Neural cell (in vitro differentiated cells): ENCODE data around the gene MYCL. TPM values are rescaled to one million over a fixed set of nuclear protein-coding genes. Genes with fewer than 3 reads are reported as not detected.

Experiments
- H2AFZ ChIP-seq: fragments of 200-600, 300-800 bp; sonication (generic), shearing (Covaris generic); 2 replicates; pipeline ENCODE4 v1.6.0; 2014; ENCODE audit warnings: low read depth, mild to moderate bottlenecking, antibody characterized with exemption, low read length, moderate library complexity
- H3F3A ChIP-seq: fragments of 200-600 bp; shearing (Covaris generic); 2 replicates; pipeline ENCODE4 v1.6.1; 2016; ENCODE audit warnings: mild to moderate bottlenecking, moderate library complexity, mixed read lengths, antibody characterized with exemption, low read length; ENCODE audit not compliant: insufficient read depth, poor library complexity, severe bottlenecking
- H3K27ac ChIP-seq: fragments of 200-600, 300-800 bp; sonication (generic), shearing (Covaris generic); 2 replicates; pipeline ENCODE4 v1.5.1; 2014; ENCODE audit warnings: mild to moderate bottlenecking, low read length, moderate library complexity
- H3K27me3 ChIP-seq: fragments of 300-800, 200-600 bp; sonication (generic), shearing (Covaris generic); 2 replicates; pipeline ENCODE4 v1.6.0; 2014; ENCODE audit warnings: mild to moderate bottlenecking, low read depth, low read length, moderate library complexity; ENCODE audit not compliant: insufficient read depth
- H3K36me3 ChIP-seq: fragments of 300-800, 200-600 bp; sonication (generic), shearing (Covaris generic); 2 replicates; pipeline ENCODE4 v1.5.1; 2014; ENCODE audit warnings: mild to moderate bottlenecking, antibody characterized with exemption, low read length, moderate library complexity; ENCODE audit not compliant: insufficient read depth
- H3K4me2 ChIP-seq: fragments of 300-800, 200-600 bp; sonication (generic), shearing (Covaris generic); 2 replicates; pipeline ENCODE4 v1.6.0; 2014; ENCODE audit warnings: mild to moderate bottlenecking, low read length
- H3K4me3 ChIP-seq: fragments of 300-800, 200-600 bp; sonication (generic), shearing (Covaris generic); 2 replicates; pipeline ENCODE4 v1.5.1; 2014; ENCODE audit warnings: mild to moderate bottlenecking, low read length, moderate library complexity
- H3K79me2 ChIP-seq: fragments of 200-600 bp; shearing (Covaris generic); replicated peaks from 2 replicates; pipeline ENCODE4 v1.6.0; 2014; ENCODE audit warnings: mild to moderate bottlenecking, low read length, moderate library complexity; ENCODE audit not compliant: insufficient read depth
- H3K9ac ChIP-seq: fragments of 300-800, 200-600 bp; sonication (generic), shearing (Covaris generic); 2 replicates; pipeline ENCODE4 v1.6.1; 2016; ENCODE audit warnings: mild to moderate bottlenecking, low read length, mixed read lengths
- H3K9me2 ChIP-seq: fragments of 200-600 bp; shearing (Covaris generic); 2 replicates; pipeline ENCODE4 v1.6.1; 2016; ENCODE audit warnings: mild to moderate bottlenecking, low read length, mixed read lengths; ENCODE audit not compliant: insufficient read depth
- H3K9me3 ChIP-seq: fragments of 200-600, 300-800 bp; sonication (generic), shearing (Covaris generic); 2 replicates; pipeline ENCODE4 v1.6.1; 2016; ENCODE audit warnings: mild to moderate bottlenecking, mixed run types, low read length, moderate library complexity, mixed read lengths
- H4K20me1 ChIP-seq: fragments of 200-600 bp; shearing (Covaris generic); 2 replicates; pipeline ENCODE4 v1.6.1; 2016; ENCODE audit warnings: mild to moderate bottlenecking, mixed run types; ENCODE audit not compliant: insufficient read depth
- CTCF ChIP-seq: fragments of 450-650 bp; IDR thresholded peaks from 2 replicates; pipeline ENCODE4 v1.5.1; 2014; ENCODE audit warnings: antibody characterized with exemption, mild to moderate bottlenecking, moderate library complexity; ENCODE audit not compliant: poor library complexity, severe bottlenecking
- EP300 ChIP-seq: fragments of 450-650 bp; conservative IDR thresholded peaks from 2 replicates; pipeline ENCODE4 v1.6.1; 2014; ENCODE audit warnings: antibody characterized with exemption, mild to moderate bottlenecking, moderate library complexity; ENCODE audit not compliant: poor library complexity, severe bottlenecking
- EZH2 ChIP-seq: fragments of 200-600, 300-800 bp; shearing (Covaris generic), sonication (generic); IDR thresholded peaks from 2 replicates; pipeline ENCODE4 v1.6.1; 2014; ENCODE audit warnings: antibody characterized with exemption, low read length, borderline replicate concordance, mild to moderate bottlenecking; ENCODE audit not compliant: insufficient read depth, poor library complexity, severe bottlenecking
- MXI1 ChIP-seq: fragments of 450-650 bp; conservative IDR thresholded peaks from 2 replicates; pipeline ENCODE4 v1.6.1; 2014; ENCODE audit warnings: antibody characterized with exemption, mild to moderate bottlenecking; ENCODE audit not compliant: poor library complexity, severe bottlenecking
- POLR2AphosphoS5 ChIP-seq: IDR thresholded peaks from 2 replicates; pipeline ENCODE4 v1.6.1; 2012
- RAD21 ChIP-seq: fragments of 450-650 bp; conservative IDR thresholded peaks from 2 replicates; pipeline ENCODE4 v1.6.1; 2014; ENCODE audit warnings: antibody characterized with exemption, mild to moderate bottlenecking, moderate library complexity
- SMC3 ChIP-seq: fragments of 450-650 bp; conservative IDR thresholded peaks from 2 replicates; pipeline ENCODE4 v1.6.1; 2014; ENCODE audit warnings: antibody characterized with exemption, mild to moderate bottlenecking, moderate library complexity; ENCODE audit not compliant: poor library complexity
- TAF1 ChIP-seq: IDR thresholded peaks from 2 replicates; pipeline ENCODE4 v1.6.1; 2012; ENCODE audit warnings: low read depth
- polyA plus RNA-seq: library from polyadenylated mRNA; depleted of rRNA; stranded (reverse); fragments of >200 nt; gene quantifications from 2 replicates; pipeline ENCODE4 v1.2.3, GENCODE V29; 2014
- TF ChIP-seq, protein P1 (sequence below): IDR thresholded peaks from 2 replicates; pipeline ENCODE4 v1.6.1; 2012; ENCODE audit warnings: borderline replicate concordance

The MYCL gene
- polyA plus RNA-seq, 1 donor from 2014 or later = 35.2 TPM

DNA sequence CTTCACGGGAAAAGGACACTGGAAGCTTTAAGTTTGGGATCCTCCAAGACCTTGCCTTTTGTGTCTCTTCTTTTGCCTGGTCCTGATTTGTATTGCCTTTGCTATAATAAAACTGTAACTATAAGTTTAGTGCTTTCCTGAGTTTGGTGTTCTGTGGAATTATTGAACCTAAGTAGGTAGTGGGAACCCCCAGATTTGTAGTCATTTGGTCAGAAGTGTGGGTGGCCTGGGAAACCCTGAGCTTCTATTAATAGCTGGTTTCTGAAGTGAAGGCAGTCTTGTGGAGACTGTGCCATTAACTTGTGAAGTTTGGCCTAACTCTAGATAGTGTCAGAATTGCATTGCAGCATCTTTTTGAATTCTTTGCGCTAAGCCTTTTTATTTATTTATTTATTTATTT lies 6.8 kb upstream of the MYCL start:
- Histone ChIP-seq H3K9me2 (no peaks in the 10 kb centered on the region), H3K27me3 (no peaks in the 10 kb centered on the region), H3K9ac (no peak overlapping the region), H3K36me3 (no peaks in the 10 kb centered on the region), H3K4me3 (no peak overlapping the region), H3K9me3 (no peaks in the 10 kb centered on the region), H3K79me2 (no peaks in the 10 kb centered on the region), H3K27ac (no peak overlapping the region), H4K20me1 (no peaks in the 10 kb centered on the region), H3F3A (no peaks in the 10 kb centered on the region), H2AFZ (no peak overlapping the region), H3K4me2 (no peak overlapping the region)
- no peak for TF ChIP-seq TAF1
- TF ChIP-seq, protein P1, sequence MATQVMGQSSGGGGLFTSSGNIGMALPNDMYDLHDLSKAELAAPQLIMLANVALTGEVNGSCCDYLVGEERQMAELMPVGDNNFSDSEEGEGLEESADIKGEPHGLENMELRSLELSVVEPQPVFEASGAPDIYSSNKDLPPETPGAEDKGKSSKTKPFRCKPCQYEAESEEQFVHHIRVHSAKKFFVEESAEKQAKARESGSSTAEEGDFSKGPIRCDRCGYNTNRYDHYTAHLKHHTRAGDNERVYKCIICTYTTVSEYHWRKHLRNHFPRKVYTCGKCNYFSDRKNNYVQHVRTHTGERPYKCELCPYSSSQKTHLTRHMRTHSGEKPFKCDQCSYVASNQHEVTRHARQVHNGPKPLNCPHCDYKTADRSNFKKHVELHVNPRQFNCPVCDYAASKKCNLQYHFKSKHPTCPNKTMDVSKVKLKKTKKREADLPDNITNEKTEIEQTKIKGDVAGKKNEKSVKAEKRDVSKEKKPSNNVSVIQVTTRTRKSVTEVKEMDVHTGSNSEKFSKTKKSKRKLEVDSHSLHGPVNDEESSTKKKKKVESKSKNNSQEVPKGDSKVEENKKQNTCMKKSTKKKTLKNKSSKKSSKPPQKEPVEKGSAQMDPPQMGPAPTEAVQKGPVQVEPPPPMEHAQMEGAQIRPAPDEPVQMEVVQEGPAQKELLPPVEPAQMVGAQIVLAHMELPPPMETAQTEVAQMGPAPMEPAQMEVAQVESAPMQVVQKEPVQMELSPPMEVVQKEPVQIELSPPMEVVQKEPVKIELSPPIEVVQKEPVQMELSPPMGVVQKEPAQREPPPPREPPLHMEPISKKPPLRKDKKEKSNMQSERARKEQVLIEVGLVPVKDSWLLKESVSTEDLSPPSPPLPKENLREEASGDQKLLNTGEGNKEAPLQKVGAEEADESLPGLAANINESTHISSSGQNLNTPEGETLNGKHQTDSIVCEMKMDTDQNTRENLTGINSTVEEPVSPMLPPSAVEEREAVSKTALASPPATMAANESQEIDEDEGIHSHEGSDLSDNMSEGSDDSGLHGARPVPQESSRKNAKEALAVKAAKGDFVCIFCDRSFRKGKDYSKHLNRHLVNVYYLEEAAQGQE = no peak
- no peak for TF ChIP-seq MXI1
- TF ChIP-seq POLR2AphosphoS5 = no peak
- no peak for TF ChIP-seq EP300
- no peak for TF ChIP-seq CTCF
- TF ChIP-seq EZH2 = no peak
- TF ChIP-seq RAD21 = no peak
- no peak for TF ChIP-seq SMC3

DNA sequence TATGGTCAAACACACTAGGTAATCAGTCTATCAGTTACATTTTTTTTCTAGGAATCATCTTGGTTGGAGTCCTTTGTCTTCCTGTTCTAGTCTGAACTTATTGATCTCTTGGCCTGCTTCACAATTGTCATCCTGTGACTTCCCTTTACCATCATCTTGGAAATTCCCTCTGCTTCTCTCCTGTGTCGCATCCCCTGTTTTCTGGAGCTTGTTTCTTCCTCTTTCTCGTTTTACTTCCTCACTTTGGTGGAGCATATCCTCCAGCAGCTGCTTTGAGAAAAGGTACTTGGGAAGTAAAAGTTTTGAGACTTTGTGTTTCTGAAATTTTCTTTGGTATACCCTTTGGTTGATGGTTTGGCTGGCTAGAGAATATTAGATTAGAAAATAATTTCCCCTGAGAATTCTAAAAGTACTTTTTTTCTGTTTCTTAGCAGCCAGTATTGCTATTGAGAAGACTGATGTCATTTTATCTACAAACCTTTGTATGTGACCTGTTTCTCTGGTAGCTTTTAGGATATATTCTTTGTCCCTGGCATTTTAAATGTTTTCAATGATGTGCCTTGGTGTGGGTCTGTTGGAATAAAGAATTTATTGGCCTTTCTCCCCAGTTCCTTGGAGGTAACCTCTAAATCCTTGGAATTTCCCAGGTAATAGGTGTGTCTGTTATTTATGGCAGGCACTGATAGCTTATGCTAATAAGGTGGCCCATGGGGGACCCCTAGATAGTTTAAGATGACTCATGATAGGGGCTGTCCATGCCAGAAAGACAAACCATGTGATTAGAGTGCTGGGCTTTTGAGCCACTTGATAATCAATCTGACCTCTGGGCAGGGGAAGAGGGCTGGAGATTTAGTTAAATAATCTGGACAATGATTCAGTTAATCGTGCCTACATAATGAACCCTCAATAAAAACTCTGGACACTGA lies 6.1 kb upstream of the MYCL start:
- Histone ChIP-seq H2AFZ (no peak overlapping the region), H3K79me2 (no peaks in the 10 kb centered on the region), H3K36me3 (no peaks in the 10 kb centered on the region)

More for the DNA sequence above, 6.1 kb upstream of the MYCL start:
- H3K4me3 ChIP-seq = no peak overlapping the region
- no peak overlapping the region for H3K4me2 ChIP-seq
- no peaks in the 10 kb centered on the region for H4K20me1 ChIP-seq
- no peaks in the 10 kb centered on the region for H3K9me3 ChIP-seq
- H3F3A ChIP-seq = no peaks in the 10 kb centered on the region
- no peak overlapping the region for H3K9ac ChIP-seq
- TF ChIP-seq SMC3 (no peak), CTCF (no peak), TAF1 (no peak), RAD21 (no peak), EP300 (no peak), MXI1 (no peak), EZH2 (no peak), POLR2AphosphoS5 (no peak)
- TF ChIP-seq, protein P1 = no peak
- H3K27me3 ChIP-seq = no peaks in the 10 kb centered on the region
- H3K9me2 ChIP-seq = no peaks in the 10 kb centered on the region
- no peak overlapping the region for H3K27ac ChIP-seq
